Neural progenitor cell (in vitro differentiated cells): Measurements from ENCODE around the gene UBE2C.

Experiments
- EZH2 ChIP-seq: fragments of 200-600 bp; sonication (generic); IDR thresholded peaks from 2 replicates; pipeline ENCODE4 v1.6.1; 2017; ENCODE audit warnings: antibody characterized with exemption, mild to moderate bottlenecking, moderate library complexity
- EZH2phosphoT487 ChIP-seq: fragments of 200-600 bp; sonication (generic); IDR thresholded peaks from 2 replicates; pipeline ENCODE4 v1.6.1; 2017; ENCODE audit warnings: antibody characterized with exemption
- TF ChIP-seq, protein P1 (sequence below): fragments of 200-600 bp; sonication (generic); IDR thresholded peaks from 2 replicates; pipeline ENCODE4 v1.5.1; 2017; ENCODE audit warnings: antibody characterized with exemption, mild to moderate bottlenecking

DNA sequence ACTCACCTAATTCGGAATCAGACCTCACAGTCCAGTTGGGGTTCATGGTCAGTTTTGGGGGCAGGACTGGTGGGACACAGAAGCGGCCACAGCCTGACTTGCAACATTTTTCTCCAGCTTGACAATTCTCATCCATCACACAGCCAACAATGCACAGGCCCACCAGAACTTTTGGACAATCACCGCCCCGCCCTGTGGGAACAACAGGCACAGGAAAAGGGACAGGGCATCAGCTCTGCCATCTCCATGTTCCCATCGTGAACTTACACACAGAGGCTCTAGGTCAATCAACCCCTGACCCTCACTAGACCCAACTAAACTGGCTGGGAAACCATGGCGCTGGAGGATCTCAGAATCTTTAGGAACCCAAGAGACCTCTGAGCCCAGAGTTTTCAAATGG, 37.0 kb upstream of the UBE2C start:
- TF ChIP-seq, protein P1, sequence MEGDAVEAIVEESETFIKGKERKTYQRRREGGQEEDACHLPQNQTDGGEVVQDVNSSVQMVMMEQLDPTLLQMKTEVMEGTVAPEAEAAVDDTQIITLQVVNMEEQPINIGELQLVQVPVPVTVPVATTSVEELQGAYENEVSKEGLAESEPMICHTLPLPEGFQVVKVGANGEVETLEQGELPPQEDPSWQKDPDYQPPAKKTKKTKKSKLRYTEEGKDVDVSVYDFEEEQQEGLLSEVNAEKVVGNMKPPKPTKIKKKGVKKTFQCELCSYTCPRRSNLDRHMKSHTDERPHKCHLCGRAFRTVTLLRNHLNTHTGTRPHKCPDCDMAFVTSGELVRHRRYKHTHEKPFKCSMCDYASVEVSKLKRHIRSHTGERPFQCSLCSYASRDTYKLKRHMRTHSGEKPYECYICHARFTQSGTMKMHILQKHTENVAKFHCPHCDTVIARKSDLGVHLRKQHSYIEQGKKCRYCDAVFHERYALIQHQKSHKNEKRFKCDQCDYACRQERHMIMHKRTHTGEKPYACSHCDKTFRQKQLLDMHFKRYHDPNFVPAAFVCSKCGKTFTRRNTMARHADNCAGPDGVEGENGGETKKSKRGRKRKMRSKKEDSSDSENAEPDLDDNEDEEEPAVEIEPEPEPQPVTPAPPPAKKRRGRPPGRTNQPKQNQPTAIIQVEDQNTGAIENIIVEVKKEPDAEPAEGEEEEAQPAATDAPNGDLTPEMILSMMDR = no peak
- TF ChIP-seq EZH2 (no peak), EZH2phosphoT487 (no peak)
